Panc1 (cell line): ENCODE results near the gene WDR70.

Experiments
- POLR2AphosphoS5 ChIP-seq: IDR thresholded peaks from 2 replicates; pipeline ENCODE4 v1.6.1; 2012; ENCODE audit warnings: mild to moderate bottlenecking, low read depth, low read length, moderate library complexity
- REST ChIP-seq, 2 experiments: IDR thresholded peaks; 2 replicates each; pipeline ENCODE4 v1.6.1; 2011 to 2012; ENCODE audit warnings: low read depth in 2 of 2, control low read depth in 1 of 2, low read length in 1 of 2, mild to moderate bottlenecking in 1 of 2, moderate library complexity in 1 of 2; ENCODE audit not compliant: insufficient read depth in 1 of 2
- SIN3A ChIP-seq: IDR thresholded peaks from 2 replicates; pipeline ENCODE4 v1.6.1; 2012; ENCODE audit warnings: low read depth, mild to moderate bottlenecking, low read length, moderate library complexity, borderline replicate concordance; ENCODE audit not compliant: insufficient read depth
- TCF7L2 ChIP-seq: IDR thresholded peaks from 2 replicates; pipeline ENCODE4 v1.6.1; 2011; ENCODE audit warnings: mild to moderate bottlenecking, low read depth, low read length, inconsistent platforms
- TF ChIP-seq, protein P1 (sequence below): fragments of 450-650 bp; IDR thresholded peaks from 2 replicates; pipeline ENCODE4 v1.5.1; 2017; ENCODE audit warnings: mild to moderate bottlenecking

- TF ChIP-seq, protein P1, sequence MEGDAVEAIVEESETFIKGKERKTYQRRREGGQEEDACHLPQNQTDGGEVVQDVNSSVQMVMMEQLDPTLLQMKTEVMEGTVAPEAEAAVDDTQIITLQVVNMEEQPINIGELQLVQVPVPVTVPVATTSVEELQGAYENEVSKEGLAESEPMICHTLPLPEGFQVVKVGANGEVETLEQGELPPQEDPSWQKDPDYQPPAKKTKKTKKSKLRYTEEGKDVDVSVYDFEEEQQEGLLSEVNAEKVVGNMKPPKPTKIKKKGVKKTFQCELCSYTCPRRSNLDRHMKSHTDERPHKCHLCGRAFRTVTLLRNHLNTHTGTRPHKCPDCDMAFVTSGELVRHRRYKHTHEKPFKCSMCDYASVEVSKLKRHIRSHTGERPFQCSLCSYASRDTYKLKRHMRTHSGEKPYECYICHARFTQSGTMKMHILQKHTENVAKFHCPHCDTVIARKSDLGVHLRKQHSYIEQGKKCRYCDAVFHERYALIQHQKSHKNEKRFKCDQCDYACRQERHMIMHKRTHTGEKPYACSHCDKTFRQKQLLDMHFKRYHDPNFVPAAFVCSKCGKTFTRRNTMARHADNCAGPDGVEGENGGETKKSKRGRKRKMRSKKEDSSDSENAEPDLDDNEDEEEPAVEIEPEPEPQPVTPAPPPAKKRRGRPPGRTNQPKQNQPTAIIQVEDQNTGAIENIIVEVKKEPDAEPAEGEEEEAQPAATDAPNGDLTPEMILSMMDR: no peak
- TF ChIP-seq POLR2AphosphoS5 (no peak), TCF7L2 (no peak), SIN3A (no peak), REST (IDR thresholded peaks at IDR 0.05; ENCODE audit: insufficient read depth in 1 of 2, low read depth in 2 of 2, low read length in 1 of 2) (no peak)
Measured at GRCh38 chr5:37709020-37709419, 329.9 kb downstream of the WDR70 start.
